ENCODE results near the gene CELF6. TPM values are rescaled to one million over a fixed set of nuclear protein-coding genes. Genes with fewer than 3 reads are reported as not detected.
"Not testable (repeated sequence)": the region's sequence is repeated elsewhere in the genome, so short reads cannot be mapped to it uniquely, and the experiment has no call there.

Gene CELF6
- total RNA-seq, 1 donor from 2014 or later: 2.1 TPM

- no peak for DNase-seq (ENCODE audit: low spot score)
Measured at GRCh38 chr15:72318408-72318942, 1.5 kb downstream of the CELF6 start.

- DNase-seq (ENCODE audit: low spot score): no peak
Measured at GRCh38 chr15:72315706-72316370, 4.1 kb downstream of the CELF6 start.

- DNase-seq (ENCODE audit: low spot score): no peak
Measured at GRCh38 chr15:72313881-72314280, 6.1 kb downstream of the CELF6 start.

DNA sequence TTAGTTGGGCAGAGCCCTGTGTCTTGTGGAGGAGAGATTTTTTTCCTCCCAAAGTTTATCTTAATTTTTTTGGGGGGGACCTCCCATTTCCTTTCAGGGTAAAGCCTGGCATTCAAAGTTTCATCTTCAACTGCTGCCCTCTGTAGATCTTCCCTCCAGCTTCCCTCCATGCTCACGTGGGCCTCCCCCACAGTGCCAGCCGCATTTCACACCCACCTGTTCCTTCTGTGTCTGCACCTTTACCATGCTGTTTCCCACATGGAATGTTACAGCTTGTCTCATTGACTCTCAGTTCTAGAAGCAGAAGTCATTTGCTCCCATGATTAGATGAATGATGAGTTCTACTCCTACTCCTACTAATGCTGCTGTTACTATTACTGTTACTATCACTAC is 6.5 kb downstream of the CELF6 start:
- DNase-seq (ENCODE audit: low spot score): no peak

- peak; percentile 73 for DNase-seq (ENCODE audit: low spot score)
Measured at GRCh38 chr15:72312605-72313447, 7.1 kb downstream of the CELF6 start.

DNA sequence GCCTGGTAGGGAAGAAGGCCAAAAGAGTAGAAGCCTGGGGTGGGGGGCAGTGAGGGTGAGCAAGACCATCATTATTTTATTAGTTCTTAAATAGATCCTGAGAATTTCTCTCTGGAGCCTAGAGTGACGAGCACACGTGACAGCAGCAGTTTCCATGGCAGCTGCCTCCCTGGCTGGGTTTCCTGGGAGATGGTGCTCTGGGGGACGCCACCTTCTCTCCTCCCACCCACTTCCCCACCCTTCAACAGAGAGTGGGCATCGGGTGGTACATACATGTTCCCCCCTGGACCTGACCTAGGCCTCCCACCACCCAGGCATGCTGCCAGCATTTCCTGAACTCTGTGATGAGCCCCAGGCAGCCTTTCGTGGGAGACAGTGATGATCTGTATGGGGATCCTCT is 12.9 kb downstream of the CELF6 start:
- no peak for DNase-seq (ENCODE audit: low spot score)

DNA sequence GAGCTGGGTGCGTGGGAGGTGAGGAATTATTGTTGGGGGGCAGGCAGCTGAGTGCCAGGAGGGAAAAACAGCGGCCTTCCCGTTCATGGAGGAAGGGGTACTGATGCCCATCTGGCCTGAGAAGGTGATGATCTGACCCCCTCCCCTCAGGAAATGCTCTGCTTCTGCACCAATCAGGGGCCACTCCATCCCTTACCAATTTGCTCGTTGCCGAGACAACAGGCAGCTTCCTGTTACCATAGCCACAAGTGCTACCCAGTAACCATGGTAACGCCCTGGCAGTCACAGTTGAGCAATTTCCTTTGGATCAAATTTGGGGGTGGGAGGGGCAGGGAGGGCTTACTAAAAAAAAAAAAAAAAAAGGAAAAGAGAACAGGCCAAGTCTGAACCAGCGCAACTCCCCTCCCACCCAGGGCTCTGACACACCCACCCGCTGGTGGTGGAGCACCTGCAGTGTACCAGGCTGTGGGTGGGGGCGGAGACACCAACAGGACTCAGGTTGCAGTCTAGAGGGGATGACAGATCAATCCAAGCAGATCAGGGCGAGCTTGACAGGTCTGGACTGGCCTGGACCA is 13.7 kb downstream of the CELF6 start:
- no peak for DNase-seq (ENCODE audit: low spot score)

GRCh38 chr15:72304596-72304995 is 15.4 kb downstream of the CELF6 start:
- no peak for DNase-seq (ENCODE audit: low spot score)

- DNase-seq (ENCODE audit: low spot score): no peak
Measured at GRCh38 chr15:72302955-72303354, 17.0 kb downstream of the CELF6 start.

DNA sequence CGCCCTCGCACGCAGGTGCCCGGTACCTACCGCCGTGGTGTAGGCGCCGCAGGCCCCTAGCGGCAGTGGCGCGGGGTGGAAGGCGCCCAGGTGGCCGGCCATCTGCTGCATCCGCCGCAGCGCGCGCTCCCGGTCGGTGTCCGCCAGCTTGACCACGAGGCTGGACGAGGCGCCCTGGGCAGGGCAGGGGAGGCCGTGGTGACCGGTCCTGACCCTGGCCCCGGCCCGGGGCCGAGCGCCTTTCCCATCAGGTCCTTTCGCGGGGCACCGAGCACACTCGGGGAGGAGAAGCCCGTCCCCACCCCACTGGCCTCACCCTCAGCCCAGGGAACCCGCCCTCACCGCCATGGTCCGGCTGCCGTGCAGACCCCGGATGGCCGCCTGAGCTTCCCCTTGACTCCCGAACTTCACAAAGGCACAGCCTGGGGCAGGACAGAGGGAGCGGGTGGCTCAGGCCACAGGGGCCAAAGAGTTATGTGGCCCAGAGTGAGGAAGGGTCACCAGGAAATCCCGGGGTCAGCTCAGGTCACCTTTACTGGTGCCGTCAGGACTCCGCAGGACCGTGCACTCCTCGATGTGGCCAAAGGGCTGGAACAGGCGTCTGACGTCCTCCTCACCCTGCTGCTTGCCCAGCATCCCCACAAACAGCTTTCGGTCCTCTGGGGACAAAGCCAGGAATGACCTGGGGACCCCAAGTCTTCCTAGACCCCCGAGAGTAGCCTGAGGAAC is 30.2 kb downstream of the CELF6 start:
- no peak for DNase-seq (ENCODE audit: low spot score)

DNA sequence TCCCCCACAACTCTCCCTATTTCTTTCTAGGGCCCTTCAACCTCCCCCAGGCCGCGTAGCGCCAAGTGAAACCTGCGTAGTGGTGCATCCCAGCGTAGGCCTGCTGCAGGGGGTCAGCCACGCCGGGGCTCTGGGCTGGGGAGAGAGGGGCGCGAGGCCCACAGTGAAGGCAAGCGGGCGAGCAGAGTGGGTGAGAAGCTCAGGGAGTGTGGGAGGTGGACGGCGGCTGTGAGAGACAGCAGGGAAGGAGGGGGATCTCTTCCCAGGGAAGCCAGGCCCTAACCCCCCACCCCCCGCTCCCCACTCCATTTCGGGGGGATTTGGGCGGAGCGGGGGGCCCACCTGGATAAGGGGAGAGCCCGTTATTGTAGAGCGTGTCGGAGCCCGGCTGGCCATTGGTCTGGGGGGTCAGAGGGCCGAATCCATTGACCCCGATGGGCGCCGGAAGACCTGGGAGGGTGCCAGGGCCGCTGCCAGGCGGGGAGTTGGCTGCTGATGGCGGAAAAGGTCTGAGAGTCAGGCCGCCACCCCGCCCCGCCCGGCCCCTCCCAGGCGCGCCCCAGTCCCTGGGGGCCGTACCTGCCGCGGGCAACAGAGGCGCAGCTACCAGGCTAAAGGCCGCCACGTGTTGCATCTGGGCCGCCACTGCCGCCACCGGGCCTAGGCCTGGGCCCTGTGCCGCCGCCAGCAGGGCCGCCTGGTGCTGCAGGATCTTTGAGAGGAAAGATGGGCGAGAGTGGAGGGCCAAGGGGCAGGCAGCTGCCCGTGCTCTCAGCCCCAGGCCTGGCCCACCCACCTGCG is 31.0 kb downstream of the CELF6 start:
- DNase-seq (ENCODE audit: low spot score): no peak

- peak; percentile 21 for DNase-seq (ENCODE audit: low spot score)
Measured at GRCh38 chr15:72285927-72286516, 33.9 kb downstream of the CELF6 start.

DNA sequence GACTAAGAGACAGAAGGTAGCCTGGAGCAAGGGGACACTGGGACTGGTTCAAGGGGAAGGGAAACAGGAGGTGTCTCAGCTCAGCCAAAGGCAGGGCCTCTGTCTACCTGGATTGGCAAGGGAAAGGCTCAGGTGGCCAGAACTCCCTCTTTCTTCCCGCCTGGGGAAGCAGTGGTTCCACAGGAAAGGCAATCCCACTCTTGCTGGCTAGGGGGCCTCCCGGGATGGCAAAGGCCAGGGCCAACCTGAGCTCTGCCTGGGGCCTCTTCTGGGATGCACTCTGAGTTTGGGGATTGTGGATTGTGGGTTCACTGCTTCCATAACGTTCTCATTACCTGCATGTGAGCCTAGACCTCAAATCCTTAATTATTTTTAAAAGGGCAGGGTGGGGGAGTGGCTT is 34.6 kb downstream of the CELF6 start:
- DNase-seq (ENCODE audit: low spot score): no peak

DNA sequence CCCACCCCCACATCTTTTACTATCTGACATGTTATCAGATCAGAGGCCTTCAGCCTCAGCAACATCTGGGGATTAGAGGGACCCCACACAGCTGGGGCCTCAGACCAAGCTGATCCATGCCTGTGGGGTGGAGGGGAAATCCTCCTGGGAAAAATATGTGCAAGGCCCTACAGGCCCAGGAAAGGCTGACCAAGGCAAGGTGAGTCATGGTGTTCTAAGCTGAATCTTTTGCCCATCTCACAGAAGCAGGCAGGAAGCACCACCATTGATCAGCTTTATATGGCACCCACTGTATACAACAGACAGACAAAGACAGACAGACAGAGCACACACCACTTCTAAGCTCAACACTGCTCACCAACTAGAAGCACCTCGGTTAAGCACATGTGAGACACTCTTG is 35.2 kb downstream of the CELF6 start:
- no peak for DNase-seq (ENCODE audit: low spot score)

DNA sequence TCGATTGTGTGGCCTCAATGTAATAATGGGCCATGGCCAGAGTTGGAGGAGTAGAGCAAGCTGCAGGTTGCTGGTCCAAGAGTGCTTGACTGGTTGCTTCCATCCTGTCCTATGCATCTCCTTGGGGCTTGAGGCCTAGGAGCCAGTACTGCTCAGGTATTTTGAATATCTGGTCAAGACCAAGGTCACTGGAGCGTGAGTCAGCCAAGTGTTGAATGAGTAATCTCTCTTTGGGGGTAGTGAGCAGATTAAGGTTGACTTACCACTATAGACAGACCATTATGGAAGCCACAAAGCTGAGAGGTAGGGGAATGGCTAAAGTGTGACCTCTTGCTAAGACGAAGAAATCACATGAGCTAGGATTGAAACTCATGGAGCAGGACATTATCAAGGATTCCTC is 38.2 kb downstream of the CELF6 start:
- DNase-seq (ENCODE audit: low spot score): no peak

DNA sequence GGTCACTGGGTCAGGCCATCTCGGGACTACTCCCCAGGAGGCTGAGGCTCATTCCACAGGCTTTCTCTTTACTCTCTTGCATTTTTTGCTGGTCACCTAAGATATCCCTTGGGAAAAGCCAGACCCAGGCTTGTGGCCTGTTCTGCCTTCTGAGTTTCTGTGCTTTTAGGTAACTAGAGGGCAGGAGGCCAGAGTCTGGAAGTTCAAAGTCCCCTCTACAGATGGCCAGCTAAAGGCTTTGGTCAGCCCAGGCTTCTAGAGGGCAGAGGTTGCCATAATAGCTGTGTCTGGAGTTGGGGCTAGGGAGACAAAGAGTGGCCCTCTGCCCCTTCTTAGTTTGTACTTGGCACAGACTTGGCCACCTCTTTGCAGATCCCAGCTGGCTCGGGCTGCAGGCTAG is 39.2 kb downstream of the CELF6 start:
- DNase-seq (ENCODE audit: low spot score): no peak

GRCh38 chr15:72278737-72279136 is 41.2 kb downstream of the CELF6 start:
- no peak for DNase-seq (ENCODE audit: low spot score)

GRCh38 chr15:72276326-72276700 is 43.6 kb downstream of the CELF6 start:
- no peak for DNase-seq (ENCODE audit: low spot score)

- not testable (repeated sequence) for DNase-seq (ENCODE audit: low spot score)
Measured at GRCh38 chr15:72275635-72276325, 44.2 kb downstream of the CELF6 start.

- DNase-seq (ENCODE audit: low spot score): no peak
Measured at GRCh38 chr15:72272997-72273352, 47.0 kb downstream of the CELF6 start.

All from mucosa of gallbladder (tissue), 1 donor.